HT1080 (cell line): ENCODE data around the gene EEF1G. TPM values are rescaled to one million over a fixed set of nuclear protein-coding genes. Genes with fewer than 3 reads are reported as not detected.
"Not testable (repeated sequence)": the region's sequence is repeated elsewhere in the genome, so short reads cannot be mapped to it uniquely, and the experiment has no call there.

Source experiments
- DNase-seq: peaks from one replicate; pipeline ENCODE4 v3.0.0-alpha.2; 2015; ENCODE audit warnings: low read depth
- polyA plus RNA-seq, 2 experiments: library from polyadenylated mRNA; depleted of rRNA; stranded (reverse); fragments of >200 nt; gene quantifications; 2 replicates each; pipeline ENCODE4 v1.2.3, GENCODE V29; 2015
- total RNA-seq: library from RNA; depleted of rRNA; stranded (reverse); fragments of >200 nt; shearing (Covaris generic); gene quantifications from 2 replicates; pipeline ENCODE4 v1.2.3, GENCODE V29; 2014; rRNA removed

The EEF1G gene, protein sequence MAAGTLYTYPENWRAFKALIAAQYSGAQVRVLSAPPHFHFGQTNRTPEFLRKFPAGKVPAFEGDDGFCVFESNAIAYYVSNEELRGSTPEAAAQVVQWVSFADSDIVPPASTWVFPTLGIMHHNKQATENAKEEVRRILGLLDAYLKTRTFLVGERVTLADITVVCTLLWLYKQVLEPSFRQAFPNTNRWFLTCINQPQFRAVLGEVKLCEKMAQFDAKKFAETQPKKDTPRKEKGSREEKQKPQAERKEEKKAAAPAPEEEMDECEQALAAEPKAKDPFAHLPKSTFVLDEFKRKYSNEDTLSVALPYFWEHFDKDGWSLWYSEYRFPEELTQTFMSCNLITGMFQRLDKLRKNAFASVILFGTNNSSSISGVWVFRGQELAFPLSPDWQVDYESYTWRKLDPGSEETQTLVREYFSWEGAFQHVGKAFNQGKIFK
- 1,970 and 1,995 TPM in 2 replicates for total RNA-seq
- polyA plus RNA-seq (2015; cell fraction: cytosol; rRNA removed) = 2,414 and 2,444 TPM in 2 replicates
- 1,033 and 1,120 TPM in 2 replicates for polyA plus RNA-seq (2015; cell fraction: nucleus; rRNA removed)

GRCh38 chr11:62573592-62574362, at the start of gene EEF1G:
EEF1G (minus strand) TSS chr11:62573891; CDS start chr11:62573842, 49 bp downstream.
- peak; percentile 100 for DNase-seq

DNA sequence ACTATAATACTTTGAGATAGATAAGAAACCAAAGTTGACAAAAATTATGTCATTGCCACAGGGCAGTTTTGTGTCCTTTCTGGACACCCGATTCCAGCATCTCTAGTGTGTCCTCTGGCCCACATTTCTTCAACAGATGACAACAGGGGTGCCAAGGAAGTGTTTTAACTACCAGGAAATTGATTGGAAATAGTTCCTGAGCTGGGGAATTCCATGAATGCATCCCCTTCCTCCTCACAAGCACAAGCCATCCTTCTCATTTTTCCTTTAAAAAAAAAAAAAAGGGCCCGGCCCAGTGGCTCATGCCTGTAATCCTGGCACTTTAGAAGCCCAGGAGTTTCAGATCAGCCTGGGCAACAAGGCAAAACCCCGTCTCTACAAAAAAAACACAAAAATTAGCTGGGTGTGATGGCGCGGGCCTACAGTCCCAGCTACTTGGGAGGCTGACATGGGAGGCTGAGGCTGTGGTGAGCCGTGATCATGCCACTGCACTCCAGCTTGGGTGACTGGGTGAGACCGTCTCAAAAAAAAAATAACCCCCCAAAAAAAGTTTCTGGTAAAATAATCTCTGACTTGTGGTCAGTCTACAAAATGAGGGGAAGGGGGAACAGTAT, 48.9 kb upstream of the EEF1G start:
- no peak for DNase-seq

DNA sequence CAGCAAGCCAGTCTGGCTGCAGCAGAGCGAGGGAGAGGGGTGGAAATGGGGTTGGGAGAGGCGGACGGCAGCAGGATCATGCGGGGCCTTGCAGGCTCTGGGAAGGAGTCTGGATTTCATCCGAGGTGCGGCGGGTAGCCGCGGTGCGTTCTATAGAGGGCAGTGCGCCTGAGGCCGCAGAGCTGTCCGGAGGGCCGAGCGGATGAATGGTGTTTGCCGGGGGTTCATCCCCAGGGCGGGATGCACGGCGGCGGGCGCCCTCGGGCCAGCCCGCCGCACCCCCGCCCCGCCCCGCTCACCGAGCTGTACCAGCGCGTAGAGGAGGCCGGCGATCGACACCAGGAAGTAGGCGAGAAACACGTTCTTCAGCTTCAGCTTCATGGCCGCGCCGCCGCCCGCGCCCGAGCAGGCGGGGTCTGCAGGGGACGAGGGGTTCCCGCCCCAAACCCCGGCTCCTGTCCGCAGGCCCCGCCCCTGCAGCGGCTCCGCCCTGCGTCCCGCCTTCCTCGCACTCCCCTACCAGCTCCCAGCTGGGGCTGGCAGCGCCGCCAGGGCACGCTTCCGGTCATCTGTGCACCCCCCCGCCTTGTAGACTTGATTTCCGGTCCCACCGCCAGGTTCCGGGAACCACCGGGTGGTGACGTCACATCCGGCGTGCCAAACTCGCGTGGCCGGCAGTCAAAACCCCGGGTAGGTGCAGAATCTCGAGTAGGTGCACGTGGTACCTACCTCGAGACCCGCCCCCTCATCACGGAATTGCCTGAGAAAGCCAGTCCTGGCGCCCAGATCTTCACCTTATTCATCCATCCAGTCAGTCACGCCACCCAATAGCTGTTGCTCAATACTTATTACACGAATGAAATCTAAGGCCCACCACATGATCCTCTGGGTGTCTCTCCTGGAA, 48.1 kb upstream of the EEF1G start, which contains the start of gene B3GAT3:
B3GAT3 (minus strand) TSS at position 420 of the 904 bp plus-strand sequence; CDS start at position 381, 39 bp downstream.
- DNase-seq = peak; percentile 98

DNA sequence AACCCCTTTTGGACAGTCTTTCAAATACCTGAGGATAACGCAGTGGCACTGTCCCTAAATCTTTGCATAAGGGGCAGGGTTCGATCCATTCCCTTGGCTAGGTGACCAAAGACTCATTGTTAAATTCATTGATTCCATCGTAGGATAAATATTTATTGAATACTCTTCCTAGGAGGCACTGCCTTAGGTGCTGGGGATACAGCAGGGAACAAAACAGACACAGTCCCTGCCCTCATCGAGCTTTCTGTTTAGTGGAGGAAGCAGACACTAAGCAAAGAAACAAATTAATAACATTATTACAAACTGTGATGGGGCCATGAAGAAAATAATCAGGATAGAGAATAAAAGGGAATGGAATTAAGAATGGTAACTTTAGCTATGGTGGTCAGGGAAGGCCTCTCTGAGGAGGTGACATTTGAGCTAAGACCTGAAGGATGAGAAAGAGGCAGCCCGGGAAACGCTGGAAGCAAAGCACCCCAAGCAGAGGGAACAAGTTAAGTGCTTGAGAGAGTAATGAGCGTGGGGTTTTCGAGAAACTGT, 47.4 kb upstream of the EEF1G start:
- no peak for DNase-seq

DNA sequence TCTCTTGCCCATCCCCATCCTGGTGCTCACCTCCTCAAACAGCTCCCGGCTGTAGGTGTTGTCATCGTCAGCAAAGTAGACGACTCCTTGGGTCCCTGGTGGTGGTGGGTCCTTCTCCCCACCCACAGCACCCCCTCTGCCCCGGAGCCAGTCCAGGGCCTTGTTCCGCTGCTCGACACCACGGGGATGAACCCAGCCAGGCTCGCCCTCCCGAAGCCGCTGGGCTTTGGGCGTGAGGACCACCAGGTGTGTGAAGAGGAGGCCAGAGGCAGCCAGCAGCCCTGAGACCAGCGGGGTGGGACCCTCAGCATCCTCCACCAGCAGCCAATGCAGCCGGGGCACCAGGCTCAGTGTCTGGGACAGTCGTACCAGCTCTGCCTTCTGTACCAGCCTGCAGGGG, 43.3 kb upstream of the EEF1G start:
- not testable (repeated sequence) for DNase-seq

- no peak for DNase-seq
These were observed 41.8 kb upstream of the EEF1G start for GRCh38 chr11:62615521-62615920.

GRCh38 chr11:62614275-62614674, 40.6 kb upstream of the EEF1G start:
- peak; percentile 34 for DNase-seq

DNA sequence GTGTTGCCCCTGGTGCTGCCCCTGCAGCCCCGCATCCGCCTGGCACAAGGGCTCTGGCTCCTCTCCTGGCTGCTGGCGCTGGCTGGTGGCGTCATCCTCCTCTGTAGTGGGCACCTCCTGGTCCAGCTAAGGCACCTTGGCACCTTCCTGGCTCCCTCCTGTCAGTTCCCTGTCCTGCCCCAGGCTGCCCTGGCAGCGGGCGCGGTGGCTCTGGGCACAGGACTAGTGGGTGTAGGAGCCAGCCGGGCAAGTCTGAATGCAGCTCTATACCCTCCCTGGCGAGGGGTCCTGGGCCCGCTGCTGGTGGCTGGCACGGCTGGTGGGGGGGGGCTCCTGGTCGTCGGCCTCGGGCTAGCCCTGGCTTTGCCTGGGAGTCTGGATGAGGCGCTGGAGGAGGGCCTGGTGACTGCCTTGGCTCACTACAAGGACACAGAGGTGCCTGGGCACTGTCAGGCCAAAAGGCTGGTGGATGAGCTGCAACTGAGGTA, 39.6 kb upstream of the EEF1G start:
- no peak for DNase-seq

DNA sequence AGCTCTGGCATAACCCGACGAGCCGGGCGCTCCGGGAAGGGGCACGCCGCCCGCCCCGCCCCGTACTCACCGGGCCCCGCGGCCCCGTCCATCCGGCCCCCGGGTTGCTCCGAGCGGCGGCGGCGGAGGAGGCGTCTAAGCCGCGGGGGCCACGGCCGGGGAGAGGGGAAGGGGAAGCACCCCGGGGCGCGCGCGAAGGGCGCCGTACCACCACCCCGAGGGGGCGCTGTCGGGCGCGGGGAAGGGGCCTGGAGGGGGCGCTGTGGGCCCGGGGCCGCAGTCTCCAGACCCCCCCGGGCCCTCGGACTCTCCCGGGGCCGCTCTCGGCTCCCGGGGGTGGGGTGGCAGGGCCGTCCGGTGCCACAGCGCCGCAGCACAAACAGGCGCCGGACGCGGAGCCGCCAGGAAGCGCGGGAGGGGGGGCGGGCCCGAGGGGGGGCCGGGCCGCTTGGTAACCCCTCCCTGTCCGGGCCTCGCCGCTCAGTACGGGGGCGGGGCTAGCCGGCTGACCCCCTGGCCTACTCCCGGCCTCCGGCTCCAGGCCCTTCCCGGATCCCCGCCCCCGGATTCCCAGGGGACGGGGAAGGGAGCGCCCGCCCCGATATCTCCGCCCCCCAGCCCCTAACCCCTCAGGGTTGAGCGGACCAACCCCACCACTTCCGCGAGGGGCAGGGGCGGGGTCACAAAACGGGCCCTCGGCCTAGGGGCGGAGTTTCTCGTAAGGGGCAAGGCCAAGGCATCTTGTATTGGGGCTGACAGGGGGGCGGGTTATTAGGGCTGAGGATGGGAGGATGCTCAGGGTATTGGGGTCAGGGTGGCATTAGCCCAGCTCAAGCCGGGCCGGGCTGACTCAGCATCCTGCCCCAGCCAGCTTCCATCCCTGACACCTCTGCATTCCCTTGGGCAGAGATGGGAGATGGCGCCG, 38.9 kb upstream of the EEF1G start, which contains the start of the genes EML3 and ROM1:
EML3 (minus strand) TSS at position 410 of the 925 bp plus-strand sequence; CDS start at position 92, 318 bp downstream.
ROM1 (plus strand) TSS at position 892 of the 925 bp plus-strand sequence; CDS start at position 917, 25 bp downstream.
- DNase-seq = peak; percentile 77

- DNase-seq = peak; percentile 45
These were observed 38.1 kb upstream of the EEF1G start for GRCh38 chr11:62611705-62612365.

DNA sequence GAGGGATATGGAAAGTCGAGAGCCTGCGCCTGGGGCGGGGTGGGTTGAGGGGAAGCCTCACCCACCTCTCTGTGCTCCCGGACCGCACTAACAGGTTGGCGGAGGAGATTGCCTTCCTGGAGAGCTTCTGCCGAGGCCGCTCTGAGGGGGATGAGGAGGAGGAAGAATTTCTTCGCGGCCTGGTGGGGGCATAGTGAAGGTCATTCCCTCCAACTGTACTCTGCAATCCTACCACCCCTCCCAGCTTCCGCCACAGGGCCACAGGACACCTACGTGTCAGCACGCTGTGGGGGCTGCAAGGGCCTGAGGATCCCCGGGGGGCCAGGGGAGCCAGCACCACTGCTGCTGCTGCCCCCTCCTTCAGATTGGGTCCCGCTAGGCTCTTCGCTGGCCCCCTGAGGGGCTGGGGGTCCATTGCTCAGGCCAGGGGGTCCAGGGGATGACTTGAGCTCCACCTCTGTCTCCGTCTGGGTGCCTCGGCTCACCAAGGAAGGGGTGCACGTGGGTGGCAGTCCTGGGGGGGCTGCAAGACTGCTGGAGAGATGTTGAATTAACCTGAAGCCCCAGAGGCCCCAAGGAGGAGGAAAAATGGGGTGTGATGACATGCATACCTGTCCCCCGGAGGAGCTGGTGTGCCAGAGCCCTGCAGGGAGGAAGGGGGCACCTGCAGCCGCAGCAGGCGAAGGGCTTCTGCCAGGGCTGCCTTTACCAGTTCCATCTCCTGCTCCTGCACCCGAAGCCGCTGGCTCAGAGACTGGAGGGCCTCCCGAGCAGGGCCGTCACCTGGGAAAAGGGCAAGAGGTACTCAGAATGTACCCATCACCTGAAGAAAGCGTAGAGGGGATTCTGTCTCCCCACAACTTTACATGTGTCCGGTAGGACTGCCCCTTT, 37.4 kb upstream of the EEF1G start:
- no peak for DNase-seq

DNA sequence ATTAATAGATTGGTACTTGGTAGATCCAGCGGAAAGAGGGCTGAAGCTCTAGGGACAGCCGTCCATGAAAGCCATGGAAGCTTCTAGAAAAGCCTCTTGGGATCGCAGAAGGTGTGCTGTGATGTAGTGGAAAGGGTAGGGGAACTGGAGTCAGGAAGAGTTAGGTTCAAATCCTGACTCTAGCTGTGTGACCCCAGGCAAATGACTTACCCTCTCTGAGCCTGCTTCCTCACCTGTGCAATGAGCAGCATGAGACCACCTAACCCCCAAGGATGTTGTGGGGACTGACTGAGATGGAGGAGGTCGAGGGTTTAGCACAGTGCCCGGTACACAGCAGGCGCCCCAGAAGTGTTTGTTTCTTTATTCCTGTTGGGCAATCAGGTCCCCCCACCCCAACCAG, 36.7 kb upstream of the EEF1G start:
- no peak for DNase-seq

DNA sequence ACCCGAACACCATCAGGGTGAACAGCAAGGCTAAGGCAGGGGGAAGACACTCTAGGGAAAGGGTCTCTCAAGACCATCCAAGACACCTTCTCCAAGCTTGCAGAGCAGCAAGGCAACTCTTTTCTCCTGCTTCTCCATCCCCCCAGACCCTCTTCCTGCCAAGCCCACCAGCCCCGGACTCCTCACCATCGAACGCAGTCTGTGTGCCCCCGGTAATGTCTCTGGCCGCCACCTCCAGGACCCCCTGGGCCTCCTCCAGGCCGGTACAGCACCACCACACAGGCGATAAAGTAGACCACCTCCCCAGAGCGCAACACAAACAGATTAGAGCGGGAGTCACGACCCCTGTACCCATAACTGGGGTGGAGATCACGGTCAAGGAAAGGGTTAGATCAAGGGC, 35.1 kb upstream of the EEF1G start:
- DNase-seq = no peak

DNA sequence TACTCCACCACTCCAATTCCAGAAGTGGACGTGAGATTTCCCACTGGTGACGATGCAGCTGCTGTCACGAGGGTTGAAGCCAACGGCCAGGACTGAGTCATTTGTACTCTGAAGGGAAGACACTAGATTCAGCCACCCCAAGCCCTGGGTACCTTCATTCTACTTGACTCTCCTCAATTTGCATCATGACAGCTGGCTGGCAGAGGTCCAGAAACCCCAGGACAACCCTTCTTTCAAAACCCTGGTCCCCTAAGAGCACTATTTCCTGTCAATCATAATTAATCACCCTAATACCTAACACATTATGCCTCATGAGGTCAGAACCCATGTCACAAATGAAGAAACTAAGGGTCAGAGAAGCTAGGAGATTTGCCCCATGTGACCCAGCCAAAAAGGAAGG, 34.0 kb upstream of the EEF1G start:
- no peak for DNase-seq

- DNase-seq = no peak
These were observed 32.2 kb upstream of the EEF1G start for GRCh38 chr11:62605902-62606301.

- DNase-seq = no peak
These were observed 31.8 kb upstream of the EEF1G start for GRCh38 chr11:62605467-62605866.
